HEK293 (cell line): Measurements from ENCODE around the gene TEX2.

Source experiments
- CTCF ChIA-PET: fragments of 350-600 bp; formaldehyde crosslinking; extraction: SDS; loops from one replicate; lab custom pipeline; 2021; ENCODE audit warnings: antibody characterized with exemption; lab: Yijun Ruan, JAX
- POLR2A ChIA-PET: fragments of 300-600 bp; formaldehyde crosslinking; extraction: SDS; loops from one replicate; lab custom pipeline; 2020; ENCODE audit warnings: antibody characterized with exemption, inconsistent platforms; lab: Yijun Ruan, JAX
- H3K27ac ChIP-seq: fragments of 200-500 bp; sonication (Bioruptor generic); 2 replicates; pipeline ENCODE4 v1.5.1; 2014; ENCODE audit warnings: low read depth, low read length, control low read depth, inconsistent platforms; ENCODE audit errors: extremely low read depth
- H3K36me3 ChIP-seq, 2 experiments: fragments of 200-500 bp in 1 of 2; sonication (Bioruptor generic) in 1 of 2; 1 replicate in 1 of 2; 2 replicates in 1 of 2; pipeline ENCODE4 v1.5.1; 2014 to 2017; ENCODE audit warnings: inconsistent platforms in 2 of 2, low read length in 2 of 2; ENCODE audit not compliant: control insufficient read depth in 2 of 2, insufficient read depth in 1 of 2
- H3K4me1 ChIP-seq: fragments of 200-500 bp; sonication (Bioruptor generic); 2 replicates; pipeline ENCODE4 v1.5.1; 2014; ENCODE audit warnings: mild to moderate bottlenecking, low read length, inconsistent platforms; ENCODE audit not compliant: control insufficient read depth, insufficient read depth
- H3K4me3 ChIP-seq: 2 replicates; pipeline ENCODE4 v1.5.1; 2011; ENCODE audit warnings: low read depth, mild to moderate bottlenecking, control low read depth, low read length, moderate library complexity
- H3K9me3 ChIP-seq: fragments of 200-500 bp; sonication (Bioruptor generic); 2 replicates; pipeline ENCODE4 v1.5.1; 2014; ENCODE audit warnings: low read depth, low read length, inconsistent platforms; ENCODE audit not compliant: control insufficient read depth, insufficient read depth
- PRDM6 ChIP-seq: fragments of 450-650 bp; formaldehyde crosslinking; IDR thresholded peaks from 2 replicates; pipeline ENCODE4 v1.5.1; 2017; ENCODE audit warnings: missing biosample characterization, missing genetic modification characterization
- ZBTB26 ChIP-seq: fragments of 450-650 bp; formaldehyde crosslinking; optimal IDR thresholded peaks from 2 replicates; pipeline ENCODE3; 2016; ENCODE audit warnings: missing biosample characterization, mild to moderate bottlenecking, missing genetic modification characterization
- ZBTB6 ChIP-seq: fragments of 450-650 bp; formaldehyde crosslinking; IDR thresholded peaks from 2 replicates; pipeline ENCODE4 v1.5.1; 2017; ENCODE audit warnings: missing biosample characterization, missing genetic modification characterization
- ZFHX2 ChIP-seq: fragments of 450-650 bp; formaldehyde crosslinking; conservative IDR thresholded peaks from 2 replicates; pipeline ENCODE4 v1.5.1; 2016; ENCODE audit warnings: missing biosample characterization, missing genetic modification characterization
- ZFP37 ChIP-seq: fragments of 450-650 bp; formaldehyde crosslinking; IDR thresholded peaks from 2 replicates; pipeline ENCODE4 v1.5.1; 2016; ENCODE audit warnings: missing biosample characterization, missing genetic modification characterization
- ZNF132 ChIP-seq: fragments of 450-650 bp; formaldehyde crosslinking; IDR thresholded peaks from 2 replicates; pipeline ENCODE4 v1.5.1; 2017; ENCODE audit warnings: missing biosample characterization, missing genetic modification characterization, borderline replicate concordance
- ZNF175 ChIP-seq: fragments of 450-650 bp; formaldehyde crosslinking; IDR thresholded peaks from 2 replicates; pipeline ENCODE4 v1.5.1; 2016; ENCODE audit warnings: missing biosample characterization, missing genetic modification characterization
- ZNF211 ChIP-seq: fragments of 450-650 bp; formaldehyde crosslinking; IDR thresholded peaks from 2 replicates; pipeline ENCODE4 v1.5.1; 2016; ENCODE audit warnings: low read depth, missing biosample characterization, missing genetic modification characterization
- ZNF311 ChIP-seq: fragments of 450-650 bp; formaldehyde crosslinking; IDR thresholded peaks from 2 replicates; pipeline ENCODE4 v1.5.1; 2017; ENCODE audit warnings: missing biosample characterization, missing genetic modification characterization, borderline replicate concordance
- ZNF473 ChIP-seq: fragments of 450-650 bp; formaldehyde crosslinking; IDR thresholded peaks from 2 replicates; pipeline ENCODE4 v1.5.1; 2017; ENCODE audit warnings: missing biosample characterization, missing genetic modification characterization
- ZNF776 ChIP-seq: fragments of 450-650 bp; formaldehyde crosslinking; IDR thresholded peaks from 2 replicates; pipeline ENCODE4 v1.5.0; 2017; ENCODE audit warnings: missing biosample characterization, missing genetic modification characterization, borderline replicate concordance
- ZNF830 ChIP-seq: fragments of 450-650 bp; IDR thresholded peaks from 2 replicates; pipeline ENCODE4 v1.5.0; 2018; ENCODE audit warnings: missing biosample characterization, missing genetic modification characterization, low read depth, mild to moderate bottlenecking, moderate library complexity
- TF ChIP-seq, protein P1 (sequence below): fragments of 450-650 bp; formaldehyde crosslinking; IDR thresholded peaks from 2 replicates; pipeline ENCODE4 v1.5.1; 2016; ENCODE audit warnings: missing biosample characterization, missing genetic modification characterization
- TF ChIP-seq, protein P2 (sequence below): fragments of 450-650 bp; IDR thresholded peaks from 2 replicates; pipeline ENCODE4 v1.5.1; 2018; ENCODE audit warnings: missing biosample characterization, missing genetic modification characterization
- TF ChIP-seq, protein P3 (sequence below): fragments of 450-650 bp; formaldehyde crosslinking; IDR thresholded peaks from 2 replicates; pipeline ENCODE4 v1.5.1; 2016; ENCODE audit warnings: missing biosample characterization, missing genetic modification characterization, low read depth
- TF ChIP-seq, protein P4 (sequence below): fragments of 450-650 bp; formaldehyde crosslinking; IDR thresholded peaks from 2 replicates; pipeline ENCODE4 v1.5.1; 2016; ENCODE audit warnings: missing biosample characterization, missing genetic modification characterization, borderline replicate concordance

The TEX2 gene

GRCh38 chr17:64173646-64174045, 89.4 kb downstream of the TEX2 start (continued):
- TF ChIP-seq, protein P1, sequence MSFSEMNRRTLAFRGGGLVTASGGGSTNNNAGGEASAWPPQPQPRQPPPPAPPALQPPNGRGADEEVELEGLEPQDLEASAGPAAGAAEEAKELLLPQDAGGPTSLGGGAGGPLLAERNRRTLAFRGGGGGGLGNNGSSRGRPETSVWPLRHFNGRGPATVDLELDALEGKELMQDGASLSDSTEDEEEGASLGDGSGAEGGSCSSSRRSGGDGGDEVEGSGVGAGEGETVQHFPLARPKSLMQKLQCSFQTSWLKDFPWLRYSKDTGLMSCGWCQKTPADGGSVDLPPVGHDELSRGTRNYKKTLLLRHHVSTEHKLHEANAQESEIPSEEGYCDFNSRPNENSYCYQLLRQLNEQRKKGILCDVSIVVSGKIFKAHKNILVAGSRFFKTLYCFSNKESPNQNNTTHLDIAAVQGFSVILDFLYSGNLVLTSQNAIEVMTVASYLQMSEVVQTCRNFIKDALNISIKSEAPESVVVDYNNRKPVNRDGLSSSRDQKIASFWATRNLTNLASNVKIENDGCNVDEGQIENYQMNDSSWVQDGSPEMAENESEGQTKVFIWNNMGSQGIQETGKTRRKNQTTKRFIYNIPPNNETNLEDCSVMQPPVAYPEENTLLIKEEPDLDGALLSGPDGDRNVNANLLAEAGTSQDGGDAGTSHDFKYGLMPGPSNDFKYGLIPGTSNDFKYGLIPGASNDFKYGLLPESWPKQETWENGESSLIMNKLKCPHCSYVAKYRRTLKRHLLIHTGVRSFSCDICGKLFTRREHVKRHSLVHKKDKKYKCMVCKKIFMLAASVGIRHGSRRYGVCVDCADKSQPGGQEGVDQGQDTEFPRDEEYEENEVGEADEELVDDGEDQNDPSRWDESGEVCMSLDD (tag by site-specific recombination) = no peak
- no peak for TF ChIP-seq ZNF473 (tag by site-specific recombination)

DNA sequence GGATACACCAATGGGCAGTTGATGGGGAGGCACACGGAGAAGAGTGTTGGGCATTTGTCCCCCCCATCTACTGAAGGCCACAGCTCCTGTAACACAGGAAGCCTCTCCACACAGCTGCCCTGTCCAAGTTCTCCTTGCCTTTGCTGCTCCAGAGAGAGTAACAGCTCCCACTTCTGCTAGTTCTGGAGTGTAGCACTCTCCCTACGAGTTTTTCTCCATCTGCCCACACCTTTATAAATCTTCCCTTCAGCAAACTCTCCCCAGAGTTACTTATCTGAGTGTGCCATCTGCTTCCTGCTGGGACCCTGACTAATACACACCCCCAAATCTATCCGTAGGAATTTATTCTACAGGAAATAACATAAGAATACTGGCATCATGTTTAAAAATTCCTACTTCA, 90.5 kb downstream of the TEX2 start:
- Histone ChIP-seq H3K27ac (no peak overlapping the region), H3K4me1 (no peaks in the 10 kb centered on the region), H3K4me3 (no peak overlapping the region), H3K9me3 (no peaks in the 10 kb centered on the region), H3K36me3 (peaks cover 0 to 42% of the 10 kb centered on the region in 2 experiments; a peak in 2 of 3 replicates)
- TF ChIP-seq ZBTB6 = no peak
- TF ChIP-seq ZNF211 = no peak
- TF ChIP-seq, protein P2, sequence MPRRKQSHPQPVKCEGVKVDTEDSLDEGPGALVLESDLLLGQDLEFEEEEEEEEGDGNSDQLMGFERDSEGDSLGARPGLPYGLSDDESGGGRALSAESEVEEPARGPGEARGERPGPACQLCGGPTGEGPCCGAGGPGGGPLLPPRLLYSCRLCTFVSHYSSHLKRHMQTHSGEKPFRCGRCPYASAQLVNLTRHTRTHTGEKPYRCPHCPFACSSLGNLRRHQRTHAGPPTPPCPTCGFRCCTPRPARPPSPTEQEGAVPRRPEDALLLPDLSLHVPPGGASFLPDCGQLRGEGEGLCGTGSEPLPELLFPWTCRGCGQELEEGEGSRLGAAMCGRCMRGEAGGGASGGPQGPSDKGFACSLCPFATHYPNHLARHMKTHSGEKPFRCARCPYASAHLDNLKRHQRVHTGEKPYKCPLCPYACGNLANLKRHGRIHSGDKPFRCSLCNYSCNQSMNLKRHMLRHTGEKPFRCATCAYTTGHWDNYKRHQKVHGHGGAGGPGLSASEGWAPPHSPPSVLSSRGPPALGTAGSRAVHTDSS (tag by site-specific recombination) = no peak
- TF ChIP-seq ZNF175 (tag by site-specific recombination) = no peak
- 0 out of 2 replicates have a peak, but pooled peaks have one; percentile 8 for TF ChIP-seq ZFHX2 (tag by site-specific recombination)
- POLR2A ChIA-PET = no interaction called here
- CTCF ChIA-PET = interaction anchor here (0.7 kb wide), 1 partner anchor 29 kb away, joined by 3 read pairs; no protein-coding TSS in a partner anchor

DNA sequence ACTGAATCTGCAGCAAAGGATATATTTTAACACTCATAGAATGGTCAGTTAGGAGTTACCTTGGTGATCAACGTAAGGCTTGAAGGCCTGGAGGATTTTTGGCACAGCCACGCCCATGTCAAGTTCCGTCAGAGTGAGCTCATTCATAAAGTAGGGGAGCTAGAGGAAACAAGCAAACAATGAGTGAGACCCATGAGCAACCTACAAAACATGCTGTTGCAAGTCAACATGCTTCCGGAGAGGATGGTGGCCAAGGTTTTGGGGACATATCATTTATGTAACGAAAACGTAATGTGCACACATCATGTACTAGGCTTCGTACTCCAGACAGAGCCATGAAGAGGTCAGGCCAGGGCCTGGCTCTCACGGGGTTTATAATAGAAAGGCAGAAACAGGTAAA, 92.0 kb downstream of the TEX2 start:
- H3K36me3 ChIP-seq = peaks cover 0 to 41% of the 10 kb centered on the region in 2 experiments; a peak in 2 of 3 replicates
- TF ChIP-seq ZBTB26 (tag by site-specific recombination) (no peak), ZFP37 (tag by site-specific recombination) (no peak), ZNF830 (tag by site-specific recombination) (no peak), ZNF132 (tag by site-specific recombination) (no peak), ZNF776 (tag by site-specific recombination) (no peak), ZNF311 (tag by site-specific recombination) (no peak), PRDM6 (no peak)
- TF ChIP-seq, protein P3, sequence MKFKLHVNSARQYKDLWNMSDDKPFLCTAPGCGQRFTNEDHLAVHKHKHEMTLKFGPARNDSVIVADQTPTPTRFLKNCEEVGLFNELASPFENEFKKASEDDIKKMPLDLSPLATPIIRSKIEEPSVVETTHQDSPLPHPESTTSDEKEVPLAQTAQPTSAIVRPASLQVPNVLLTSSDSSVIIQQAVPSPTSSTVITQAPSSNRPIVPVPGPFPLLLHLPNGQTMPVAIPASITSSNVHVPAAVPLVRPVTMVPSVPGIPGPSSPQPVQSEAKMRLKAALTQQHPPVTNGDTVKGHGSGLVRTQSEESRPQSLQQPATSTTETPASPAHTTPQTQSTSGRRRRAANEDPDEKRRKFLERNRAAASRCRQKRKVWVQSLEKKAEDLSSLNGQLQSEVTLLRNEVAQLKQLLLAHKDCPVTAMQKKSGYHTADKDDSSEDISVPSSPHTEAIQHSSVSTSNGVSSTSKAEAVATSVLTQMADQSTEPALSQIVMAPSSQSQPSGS (tag by site-specific recombination) = no peak
- TF ChIP-seq, protein P4, sequence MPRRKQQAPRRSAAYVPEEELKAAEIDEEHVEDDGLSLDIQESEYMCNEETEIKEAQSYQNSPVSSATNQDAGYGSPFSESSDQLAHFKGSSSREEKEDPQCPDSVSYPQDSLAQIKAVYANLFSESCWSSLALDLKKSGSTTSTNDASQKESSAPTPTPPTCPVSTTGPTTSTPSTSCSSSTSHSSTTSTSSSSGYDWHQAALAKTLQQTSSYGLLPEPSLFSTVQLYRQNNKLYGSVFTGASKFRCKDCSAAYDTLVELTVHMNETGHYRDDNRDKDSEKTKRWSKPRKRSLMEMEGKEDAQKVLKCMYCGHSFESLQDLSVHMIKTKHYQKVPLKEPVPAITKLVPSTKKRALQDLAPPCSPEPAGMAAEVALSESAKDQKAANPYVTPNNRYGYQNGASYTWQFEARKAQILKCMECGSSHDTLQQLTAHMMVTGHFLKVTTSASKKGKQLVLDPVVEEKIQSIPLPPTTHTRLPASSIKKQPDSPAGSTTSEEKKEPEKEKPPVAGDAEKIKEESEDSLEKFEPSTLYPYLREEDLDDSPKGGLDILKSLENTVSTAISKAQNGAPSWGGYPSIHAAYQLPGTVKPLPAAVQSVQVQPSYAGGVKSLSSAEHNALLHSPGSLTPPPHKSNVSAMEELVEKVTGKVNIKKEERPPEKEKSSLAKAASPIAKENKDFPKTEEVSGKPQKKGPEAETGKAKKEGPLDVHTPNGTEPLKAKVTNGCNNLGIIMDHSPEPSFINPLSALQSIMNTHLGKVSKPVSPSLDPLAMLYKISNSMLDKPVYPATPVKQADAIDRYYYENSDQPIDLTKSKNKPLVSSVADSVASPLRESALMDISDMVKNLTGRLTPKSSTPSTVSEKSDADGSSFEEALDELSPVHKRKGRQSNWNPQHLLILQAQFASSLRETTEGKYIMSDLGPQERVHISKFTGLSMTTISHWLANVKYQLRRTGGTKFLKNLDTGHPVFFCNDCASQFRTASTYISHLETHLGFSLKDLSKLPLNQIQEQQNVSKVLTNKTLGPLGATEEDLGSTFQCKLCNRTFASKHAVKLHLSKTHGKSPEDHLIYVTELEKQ (tag by site-specific recombination) = no peak
- no peak overlapping the region for H3K27ac ChIP-seq
- no peaks in the 10 kb centered on the region for H3K9me3 ChIP-seq
- ChIA-PET CTCF (interaction anchor here (1.5 kb wide), 1 partner anchor 146 kb away, joined by 3 read pairs; no protein-coding TSS in a partner anchor), POLR2A (interaction anchor here (0.6 kb wide), 1 partner anchor 8 kb away, joined by 3 read pairs; no protein-coding TSS in a partner anchor)
- no peak overlapping the region for H3K4me3 ChIP-seq
- H3K4me1 ChIP-seq = no peaks in the 10 kb centered on the region
